ENCODE measurements around the gene TRABD. TPM values are rescaled to one million over a fixed set of nuclear protein-coding genes. Genes with fewer than 3 reads are reported as not detected.
A peak's percentile ranks its signal among the peaks of the same experiment; 100 is the strongest.

The TRABD gene
- total and polyA plus RNA-seq, 7 donors, result 14.2 to 88.1 (median 21.4) TPM

DNA sequence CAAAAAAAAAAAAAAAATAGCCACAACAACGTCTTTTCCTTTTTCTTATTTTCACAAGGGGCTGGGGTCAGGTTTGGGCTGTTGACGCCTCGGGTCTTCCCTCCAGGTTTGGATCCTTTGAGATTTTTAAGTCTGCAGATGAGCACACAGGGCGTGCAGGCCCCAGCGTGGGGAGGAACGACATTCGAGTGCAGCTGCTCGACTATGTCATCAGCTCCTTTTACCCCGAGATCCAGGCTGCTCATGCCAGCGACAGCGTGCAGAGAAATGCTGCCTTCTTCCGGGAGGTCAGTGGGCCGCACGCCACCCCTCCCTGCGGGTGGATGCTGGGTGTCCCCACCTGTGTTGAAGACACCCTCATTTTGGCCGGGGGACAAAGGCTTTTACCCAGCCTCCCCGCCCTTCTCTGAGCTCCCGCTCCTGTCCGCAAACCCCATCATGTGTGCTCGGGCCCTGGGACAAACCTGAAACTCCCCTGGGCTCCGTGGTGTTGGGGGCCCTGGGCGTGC is 22.8 kb downstream of the TRABD start:
- no peaks in the 10 kb centered on the region for H3K27me3 ChIP-seq
- H3K4me3 ChIP-seq, result no peak overlapping the region
- 89% methylated on average over 22 of the region's 22 CpGs for WGBS, 2 donors
- TF ChIP-seq, protein P1, sequence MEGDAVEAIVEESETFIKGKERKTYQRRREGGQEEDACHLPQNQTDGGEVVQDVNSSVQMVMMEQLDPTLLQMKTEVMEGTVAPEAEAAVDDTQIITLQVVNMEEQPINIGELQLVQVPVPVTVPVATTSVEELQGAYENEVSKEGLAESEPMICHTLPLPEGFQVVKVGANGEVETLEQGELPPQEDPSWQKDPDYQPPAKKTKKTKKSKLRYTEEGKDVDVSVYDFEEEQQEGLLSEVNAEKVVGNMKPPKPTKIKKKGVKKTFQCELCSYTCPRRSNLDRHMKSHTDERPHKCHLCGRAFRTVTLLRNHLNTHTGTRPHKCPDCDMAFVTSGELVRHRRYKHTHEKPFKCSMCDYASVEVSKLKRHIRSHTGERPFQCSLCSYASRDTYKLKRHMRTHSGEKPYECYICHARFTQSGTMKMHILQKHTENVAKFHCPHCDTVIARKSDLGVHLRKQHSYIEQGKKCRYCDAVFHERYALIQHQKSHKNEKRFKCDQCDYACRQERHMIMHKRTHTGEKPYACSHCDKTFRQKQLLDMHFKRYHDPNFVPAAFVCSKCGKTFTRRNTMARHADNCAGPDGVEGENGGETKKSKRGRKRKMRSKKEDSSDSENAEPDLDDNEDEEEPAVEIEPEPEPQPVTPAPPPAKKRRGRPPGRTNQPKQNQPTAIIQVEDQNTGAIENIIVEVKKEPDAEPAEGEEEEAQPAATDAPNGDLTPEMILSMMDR (IDR thresholded peaks at IDR 0.05), result no peak
- no peak for TF ChIP-seq POLR2A (IDR thresholded peaks at IDR 0.05)
- no peak for TF ChIP-seq EP300 (IDR thresholded peaks at IDR 0.05)
- TF ChIP-seq POLR2AphosphoS5 (IDR thresholded peaks at IDR 0.05), result no peak
- no peak for DNase-seq
- no peaks in the 10 kb centered on the region for H3K9me3 ChIP-seq
- intact Hi-C loops (cut with DNase I), result loop anchor here (10.0 kb wide), 1 partner anchor 424 kb away; no protein-coding TSS in a partner anchor
- peaks cover 4 to 78% (median 36%) of the 10 kb centered on the region in 4 donors for H3K36me3 ChIP-seq
- H3K4me1 ChIP-seq, result peaks cover 0 to 27% (median 11%) of the 10 kb centered on the region in 4 donors
- H3K27ac ChIP-seq, result no peak overlapping the region

DNA sequence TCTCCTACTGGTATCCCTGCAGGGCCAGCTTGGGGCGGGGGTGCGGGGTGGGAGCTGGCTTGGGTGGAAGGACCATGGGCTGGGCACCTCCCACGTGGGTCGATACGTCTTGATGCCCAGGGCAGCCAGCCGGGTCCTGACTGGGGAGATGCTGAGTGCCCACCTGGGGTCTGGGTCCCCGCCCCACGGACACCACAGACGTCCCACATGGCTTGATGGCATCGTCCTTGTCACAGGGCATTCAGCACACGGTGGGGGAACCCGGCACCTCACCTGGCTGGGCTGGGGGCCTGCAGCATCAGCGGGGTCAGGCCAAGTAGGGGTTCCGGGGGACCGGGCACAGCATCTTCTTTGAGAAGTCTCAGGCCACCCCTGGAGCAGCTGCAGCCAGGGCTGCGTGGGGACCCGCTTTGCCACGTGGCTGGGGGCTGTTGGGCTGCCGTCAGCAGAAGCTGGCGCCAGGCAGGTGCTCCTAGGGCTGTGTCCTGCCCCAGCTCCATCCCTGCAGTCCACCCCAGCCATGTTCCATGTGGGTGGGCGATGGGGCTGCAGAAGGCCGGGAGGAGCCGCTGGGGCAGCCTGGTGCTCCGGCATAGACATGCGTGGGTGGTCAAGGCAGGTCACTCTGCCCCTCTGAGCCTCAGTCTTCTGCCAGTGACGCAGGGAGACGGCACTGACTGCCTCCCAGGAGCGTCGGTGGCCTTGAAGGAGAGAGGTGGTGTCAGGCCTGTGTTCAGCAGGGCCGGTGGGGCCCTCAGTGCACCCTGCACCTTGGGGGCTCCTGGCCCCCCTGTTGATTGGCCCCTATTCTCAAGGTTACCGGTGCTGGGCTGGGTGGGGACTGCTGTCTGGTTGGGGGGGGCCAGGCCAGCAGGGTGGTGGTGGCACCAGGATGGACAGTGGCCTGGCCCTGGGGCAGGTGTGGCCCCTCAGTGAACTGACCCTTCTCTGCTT is 23.5 kb downstream of the TRABD start:
- Histone ChIP-seq H3K27ac (no peak overlapping the region), H3K9me3 (no peaks in the 10 kb centered on the region), H3K4me1 (peaks cover 0 to 27% (median 10%) of the 10 kb centered on the region in 4 donors), H3K4me3 (no peak overlapping the region), H3K27me3 (no peaks in the 10 kb centered on the region), H3K36me3 (peaks cover 4 to 79% (median 39%) of the 10 kb centered on the region in 4 donors)
- DNase-seq, result no peak
- TF ChIP-seq POLR2AphosphoS5 (IDR thresholded peaks at IDR 0.05) (no peak), EP300 (IDR thresholded peaks at IDR 0.05) (no peak), POLR2A (IDR thresholded peaks at IDR 0.05) (no peak)
- TF ChIP-seq, protein P1 (IDR thresholded peaks at IDR 0.05), result no peak
- 78 to 85% methylated on average over 31 of the region's 31 CpGs for WGBS, 2 donors
- intact Hi-C loops (cut with DNase I), result loop anchor here (10.0 kb wide), 1 partner anchor 424 kb away; no protein-coding TSS in a partner anchor

DNA sequence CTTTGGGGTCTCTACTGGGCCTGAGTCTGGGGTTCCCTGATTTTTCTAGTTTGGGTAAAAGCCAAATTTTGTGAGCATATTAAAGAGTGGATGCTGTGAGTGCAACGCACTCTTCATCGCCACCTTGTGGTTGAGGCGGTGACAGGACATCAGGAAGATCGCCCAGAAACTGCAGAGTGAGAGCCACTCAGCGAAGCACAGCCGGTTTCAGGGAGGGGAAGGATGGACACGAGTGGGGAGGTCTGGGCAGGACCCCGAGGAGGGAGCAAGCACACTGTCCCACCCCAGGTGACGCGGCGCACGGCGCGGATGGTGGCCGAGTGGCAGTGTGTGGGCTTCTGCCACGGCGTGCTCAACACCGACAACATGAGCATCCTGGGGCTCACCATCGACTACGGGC is 24.2 kb downstream of the TRABD start:
- TF ChIP-seq, protein P1 (IDR thresholded peaks at IDR 0.05), result peak; percentile 63 to 82 (median 80)
- TF ChIP-seq EP300 (IDR thresholded peaks at IDR 0.05) (no peak), POLR2AphosphoS5 (IDR thresholded peaks at IDR 0.05) (no peak), POLR2A (IDR thresholded peaks at IDR 0.05) (no peak)
- Histone ChIP-seq H3K4me1 (peaks cover 0 to 27% (median 10%) of the 10 kb centered on the region in 4 donors), H3K27me3 (no peaks in the 10 kb centered on the region), H3K4me3 (no peak overlapping the region), H3K36me3 (peaks cover 9 to 86% (median 44%) of the 10 kb centered on the region in 4 donors), H3K9me3 (no peaks in the 10 kb centered on the region), H3K27ac (no peak overlapping the region)
- intact Hi-C loops (cut with DNase I), result loop anchor here (2.0 to 10.0 kb wide), 2 partner anchors 63 to 425 kb away; no protein-coding TSS in a partner anchor
- 57 to 63% methylated on average over 20 of the region's 20 CpGs for WGBS, 2 donors
- DNase-seq, result peak; percentile 81

DNA sequence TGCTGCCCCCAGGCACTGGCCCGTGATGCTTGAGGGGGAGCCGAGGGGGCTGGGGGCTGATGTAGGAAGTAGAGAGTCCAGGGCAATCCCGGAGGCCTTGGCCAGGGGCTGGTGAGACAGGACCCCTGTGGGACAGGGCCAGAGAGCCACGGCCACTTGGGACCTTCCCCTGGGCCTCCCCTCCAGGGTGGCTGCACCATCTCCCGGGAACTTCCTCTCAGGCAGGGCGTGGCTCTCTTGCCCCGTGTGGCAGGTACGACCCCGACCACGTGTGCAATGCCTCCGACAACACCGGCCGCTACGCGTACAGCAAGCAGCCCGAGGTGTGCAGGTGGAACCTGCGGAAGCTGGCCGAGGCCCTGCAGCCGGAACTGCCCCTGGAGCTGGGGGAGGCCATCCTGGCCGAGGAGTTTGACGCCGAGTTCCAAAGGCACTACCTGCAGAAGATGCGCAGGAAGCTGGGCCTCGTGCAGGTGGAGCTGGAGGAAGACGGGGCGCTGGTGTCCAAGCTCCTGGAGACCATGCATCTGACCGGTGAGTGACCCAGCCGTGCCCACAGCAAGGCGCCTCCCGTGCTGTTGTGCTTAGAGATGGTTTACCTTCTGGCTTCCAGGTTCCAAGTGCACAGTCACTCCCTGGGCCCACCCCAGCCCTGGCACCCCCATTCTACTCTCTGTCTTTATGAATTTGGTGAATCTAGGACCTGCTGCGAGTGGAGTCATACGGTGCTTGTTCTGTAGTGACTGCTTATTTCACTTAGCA is 24.8 kb downstream of the TRABD start:
- peaks cover 0 to 27% (median 10%) of the 10 kb centered on the region in 4 donors for H3K4me1 ChIP-seq
- no peaks in the 10 kb centered on the region for H3K27me3 ChIP-seq
- H3K36me3 ChIP-seq, result peaks cover 10 to 92% (median 45%) of the 10 kb centered on the region in 4 donors
- intact Hi-C loops (cut with DNase I), result loop anchor here (2.0 kb wide), 1 partner anchor 64 kb away; no protein-coding TSS in a partner anchor
- no peak for DNase-seq
- TF ChIP-seq POLR2A (IDR thresholded peaks at IDR 0.05) (no peak), EP300 (IDR thresholded peaks at IDR 0.05) (no peak), POLR2AphosphoS5 (IDR thresholded peaks at IDR 0.05) (no peak)
- TF ChIP-seq, protein P1 (IDR thresholded peaks at IDR 0.05), result no peak
- H3K9me3 ChIP-seq, result no peaks in the 10 kb centered on the region
- no peak overlapping the region for H3K4me3 ChIP-seq
- WGBS, 2 donors, result 84 to 90% methylated on average over 32 of the region's 32 CpGs
- H3K27ac ChIP-seq, result no peak overlapping the region

Data from sigmoid colon (tissue), 7 donors.